B cell (primary cell): ENCODE results near the gene SH3YL1.

Experiments
- EZH2 ChIP-seq: IDR thresholded peaks from 2 replicates; pipeline ENCODE4 v1.6.1; 2012; ENCODE audit warnings: borderline replicate concordance, low read depth, mild to moderate bottlenecking, moderate library complexity, low read length; ENCODE audit not compliant: insufficient read depth, poor library complexity, severe bottlenecking
- TF ChIP-seq, protein P1 (sequence below): fragments of 200-600 bp; IDR thresholded peaks from one replicate; pipeline ENCODE4 v1.8.0; 2022; ENCODE audit warnings: antibody characterized with exemption, mild to moderate bottlenecking

DNA sequence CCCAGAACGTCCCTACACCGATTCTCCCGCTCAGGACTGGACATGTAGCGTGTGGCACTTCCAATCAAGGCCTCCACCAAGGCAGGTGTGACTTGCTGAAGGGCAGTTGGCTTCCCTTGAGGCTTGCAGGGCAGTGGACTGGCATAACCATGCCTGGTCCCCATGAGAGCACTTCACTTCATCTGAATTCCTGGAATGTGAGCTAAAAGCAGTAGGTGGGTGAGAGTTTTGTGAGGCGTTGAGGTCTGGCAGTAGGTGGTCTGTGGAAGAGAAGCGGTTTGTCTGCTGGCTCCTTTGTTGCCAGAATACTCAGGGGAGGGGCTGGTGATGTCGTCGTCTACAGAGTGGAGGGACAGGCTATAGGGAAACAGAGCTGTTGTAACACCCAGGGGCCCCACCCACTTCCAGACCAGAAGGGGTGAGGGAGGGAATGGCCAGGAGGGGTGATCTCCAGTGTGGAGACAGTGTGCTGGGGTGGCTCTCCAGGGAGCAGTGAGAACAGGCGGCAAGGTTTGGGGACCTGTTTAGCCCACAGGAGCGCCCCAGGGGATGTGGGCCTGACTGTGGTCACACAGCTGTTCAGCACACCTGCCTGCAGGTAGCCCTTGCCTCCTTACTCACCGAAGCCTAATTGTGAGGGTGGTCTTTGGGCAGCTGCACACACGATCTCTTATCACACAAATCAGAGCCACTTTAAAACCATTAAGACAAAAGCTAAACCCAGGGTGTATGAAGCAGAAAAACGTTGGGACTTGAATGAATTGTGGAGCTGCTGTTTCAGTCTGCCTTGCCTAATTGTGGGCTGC is 45.5 kb upstream of the SH3YL1 start:
- TF ChIP-seq, protein P1, sequence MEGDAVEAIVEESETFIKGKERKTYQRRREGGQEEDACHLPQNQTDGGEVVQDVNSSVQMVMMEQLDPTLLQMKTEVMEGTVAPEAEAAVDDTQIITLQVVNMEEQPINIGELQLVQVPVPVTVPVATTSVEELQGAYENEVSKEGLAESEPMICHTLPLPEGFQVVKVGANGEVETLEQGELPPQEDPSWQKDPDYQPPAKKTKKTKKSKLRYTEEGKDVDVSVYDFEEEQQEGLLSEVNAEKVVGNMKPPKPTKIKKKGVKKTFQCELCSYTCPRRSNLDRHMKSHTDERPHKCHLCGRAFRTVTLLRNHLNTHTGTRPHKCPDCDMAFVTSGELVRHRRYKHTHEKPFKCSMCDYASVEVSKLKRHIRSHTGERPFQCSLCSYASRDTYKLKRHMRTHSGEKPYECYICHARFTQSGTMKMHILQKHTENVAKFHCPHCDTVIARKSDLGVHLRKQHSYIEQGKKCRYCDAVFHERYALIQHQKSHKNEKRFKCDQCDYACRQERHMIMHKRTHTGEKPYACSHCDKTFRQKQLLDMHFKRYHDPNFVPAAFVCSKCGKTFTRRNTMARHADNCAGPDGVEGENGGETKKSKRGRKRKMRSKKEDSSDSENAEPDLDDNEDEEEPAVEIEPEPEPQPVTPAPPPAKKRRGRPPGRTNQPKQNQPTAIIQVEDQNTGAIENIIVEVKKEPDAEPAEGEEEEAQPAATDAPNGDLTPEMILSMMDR: no peak
- TF ChIP-seq EZH2: no peak
